ENCODE results near the gene RTN4R. TPM values are rescaled to one million over a fixed set of nuclear protein-coding genes. Genes with fewer than 3 reads are reported as not detected.

RTN4R gene
- total and polyA plus RNA-seq, 2 experiments from 2014 or later, result 10.6 to 38.4 TPM

GRCh38 chr22:20273758-20274181 is 5.7 kb upstream of the RTN4R start (continued):
- TF ChIP-seq REST (IDR thresholded peaks at IDR 0.05; ENCODE audit: unreplicated experiment) (no peak), EZH2phosphoT487 (IDR thresholded peaks at IDR 0.05; ENCODE audit: unreplicated experiment) (no peak), POLR2AphosphoS5 (IDR thresholded peaks at IDR 0.05; ENCODE audit: low read depth) (no peak), JUNB (IDR thresholded peaks at IDR 0.05; ENCODE audit: unreplicated experiment) (no peak)

- Histone ChIP-seq H3K4me3 (no peak overlapping the region), H3K79me2 (replicated peaks; ENCODE audit: insufficient read depth) (no peaks in the 10 kb centered on the region), H3K4me1 (ENCODE audit: insufficient read depth) (no peaks in the 10 kb centered on the region; the same call in 1 of the 2 replicates), H4K20me1 (replicated peaks; ENCODE audit: insufficient read depth) (no peaks in the 10 kb centered on the region), H2AFZ (no peak overlapping the region), H3K27me3 (ENCODE audit: insufficient read depth) (no peaks in the 10 kb centered on the region), H3F3A (replicated peaks; ENCODE audit: low read depth) (no peaks in the 10 kb centered on the region), H3K9me2 (ENCODE audit: insufficient read depth) (no peaks in the 10 kb centered on the region), H3K36me3 (ENCODE audit: insufficient read depth) (no peaks in the 10 kb centered on the region), H3K4me2 (no peak overlapping the region), H3K27ac (ENCODE audit: low read depth) (no peak overlapping the region)
- no peaks in the 10 kb centered on the region for H3K9me3 Mint-ChIP-seq
- TF ChIP-seq POLR2AphosphoS5 (IDR thresholded peaks at IDR 0.05; ENCODE audit: low read depth) (no peak), REST (IDR thresholded peaks at IDR 0.05; ENCODE audit: unreplicated experiment) (no peak), EZH2phosphoT487 (IDR thresholded peaks at IDR 0.05; ENCODE audit: unreplicated experiment) (no peak)
- H3K4me3 Mint-ChIP-seq, result no peak overlapping the region
- H3K36me3 Mint-ChIP-seq (ENCODE audit: low read depth), result no peaks in the 10 kb centered on the region
- peaks cover 14% of the 10 kb centered on the region; the same call in 2 of the 3 replicates for H3K4me1 Mint-ChIP-seq
- no peak for ATAC-seq
- no peak for DNase-seq (ENCODE audit: low spot score)
- no peak overlapping the region for H3K27ac Mint-ChIP-seq
- peaks cover 6% of the 10 kb centered on the region for H3K27me3 Mint-ChIP-seq (ENCODE audit: insufficient read depth, low read depth, poor library complexity)
These were observed 4.6 kb upstream of the RTN4R start for GRCh38 chr22:20272700-20273099.

DNA sequence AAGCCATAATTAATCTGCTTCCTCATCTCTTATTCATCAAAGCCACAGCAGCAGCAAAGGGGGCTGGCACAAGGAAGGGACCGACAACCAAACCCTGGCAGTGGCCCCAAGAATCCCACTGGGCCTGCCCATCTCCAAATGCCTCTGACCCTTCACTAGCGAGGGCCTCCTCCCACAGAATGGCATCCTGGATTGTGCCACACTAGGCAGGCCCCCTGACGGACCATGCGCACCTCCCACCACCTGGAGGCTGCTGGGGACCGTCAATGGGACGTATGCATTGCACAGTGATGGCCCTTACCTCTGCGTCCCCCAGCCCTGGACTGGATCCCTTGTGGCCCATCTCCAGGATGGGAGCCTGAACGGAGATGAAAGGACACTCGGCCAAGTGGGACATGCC is 4.1 kb upstream of the RTN4R start:
- H3K4me1 ChIP-seq (ENCODE audit: insufficient read depth), result no peaks in the 10 kb centered on the region; the same call in 1 of the 2 replicates
- H2AFZ ChIP-seq, result no peak overlapping the region
- no peaks in the 10 kb centered on the region for H3K36me3 ChIP-seq (ENCODE audit: insufficient read depth)
- Mint-ChIP-seq H3K27me3 (ENCODE audit: insufficient read depth, low read depth, poor library complexity) (peaks cover 6% of the 10 kb centered on the region), H3K36me3 (ENCODE audit: low read depth) (no peaks in the 10 kb centered on the region), H3K9me3 (no peaks in the 10 kb centered on the region), H3K4me1 (peaks cover 14% of the 10 kb centered on the region; the same call in 2 of the 3 replicates), H3K27ac (no peak overlapping the region), H3K4me3 (no peak overlapping the region)
- DNase-seq (ENCODE audit: low spot score), result no peak
- no peak overlapping the region for H3K27ac ChIP-seq (ENCODE audit: low read depth)
- no peaks in the 10 kb centered on the region for H3K9me2 ChIP-seq (ENCODE audit: insufficient read depth)
- no peak overlapping the region for H3K4me2 ChIP-seq
- H4K20me1 ChIP-seq (replicated peaks; ENCODE audit: insufficient read depth), result no peaks in the 10 kb centered on the region
- ATAC-seq, result no peak
- no peak overlapping the region for H3K4me3 ChIP-seq
- H3K79me2 ChIP-seq (replicated peaks; ENCODE audit: insufficient read depth), result no peaks in the 10 kb centered on the region
- no peaks in the 10 kb centered on the region for H3K27me3 ChIP-seq (ENCODE audit: insufficient read depth)
- no peaks in the 10 kb centered on the region for H3F3A ChIP-seq (replicated peaks; ENCODE audit: low read depth)
- TF ChIP-seq POLR2AphosphoS5 (IDR thresholded peaks at IDR 0.05; ENCODE audit: low read depth) (no peak), EZH2phosphoT487 (IDR thresholded peaks at IDR 0.05; ENCODE audit: unreplicated experiment) (no peak)
- TF ChIP-seq, protein P1, sequence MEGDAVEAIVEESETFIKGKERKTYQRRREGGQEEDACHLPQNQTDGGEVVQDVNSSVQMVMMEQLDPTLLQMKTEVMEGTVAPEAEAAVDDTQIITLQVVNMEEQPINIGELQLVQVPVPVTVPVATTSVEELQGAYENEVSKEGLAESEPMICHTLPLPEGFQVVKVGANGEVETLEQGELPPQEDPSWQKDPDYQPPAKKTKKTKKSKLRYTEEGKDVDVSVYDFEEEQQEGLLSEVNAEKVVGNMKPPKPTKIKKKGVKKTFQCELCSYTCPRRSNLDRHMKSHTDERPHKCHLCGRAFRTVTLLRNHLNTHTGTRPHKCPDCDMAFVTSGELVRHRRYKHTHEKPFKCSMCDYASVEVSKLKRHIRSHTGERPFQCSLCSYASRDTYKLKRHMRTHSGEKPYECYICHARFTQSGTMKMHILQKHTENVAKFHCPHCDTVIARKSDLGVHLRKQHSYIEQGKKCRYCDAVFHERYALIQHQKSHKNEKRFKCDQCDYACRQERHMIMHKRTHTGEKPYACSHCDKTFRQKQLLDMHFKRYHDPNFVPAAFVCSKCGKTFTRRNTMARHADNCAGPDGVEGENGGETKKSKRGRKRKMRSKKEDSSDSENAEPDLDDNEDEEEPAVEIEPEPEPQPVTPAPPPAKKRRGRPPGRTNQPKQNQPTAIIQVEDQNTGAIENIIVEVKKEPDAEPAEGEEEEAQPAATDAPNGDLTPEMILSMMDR (conservative IDR thresholded peaks at IDR 0.05; ENCODE audit: low read depth in 2 of 2), result no peak
